Neural cell (in vitro differentiated cells): Measurements from ENCODE around the gene BCL6.

Experiments used
- EP300 ChIP-seq: fragments of 450-650 bp; conservative IDR thresholded peaks from 2 replicates; pipeline ENCODE4 v1.6.1; 2014; ENCODE audit warnings: antibody characterized with exemption, mild to moderate bottlenecking, moderate library complexity; ENCODE audit not compliant: poor library complexity, severe bottlenecking
- EZH2 ChIP-seq: fragments of 200-600, 300-800 bp; shearing (Covaris generic), sonication (generic); IDR thresholded peaks from 2 replicates; pipeline ENCODE4 v1.6.1; 2014; ENCODE audit warnings: antibody characterized with exemption, low read length, borderline replicate concordance, mild to moderate bottlenecking; ENCODE audit not compliant: insufficient read depth, poor library complexity, severe bottlenecking
- MXI1 ChIP-seq: fragments of 450-650 bp; conservative IDR thresholded peaks from 2 replicates; pipeline ENCODE4 v1.6.1; 2014; ENCODE audit warnings: antibody characterized with exemption, mild to moderate bottlenecking; ENCODE audit not compliant: poor library complexity, severe bottlenecking
- POLR2AphosphoS5 ChIP-seq: IDR thresholded peaks from 2 replicates; pipeline ENCODE4 v1.6.1; 2012
- RAD21 ChIP-seq: fragments of 450-650 bp; conservative IDR thresholded peaks from 2 replicates; pipeline ENCODE4 v1.6.1; 2014; ENCODE audit warnings: antibody characterized with exemption, mild to moderate bottlenecking, moderate library complexity
- SMC3 ChIP-seq: fragments of 450-650 bp; conservative IDR thresholded peaks from 2 replicates; pipeline ENCODE4 v1.6.1; 2014; ENCODE audit warnings: antibody characterized with exemption, mild to moderate bottlenecking, moderate library complexity; ENCODE audit not compliant: poor library complexity
- TAF1 ChIP-seq: IDR thresholded peaks from 2 replicates; pipeline ENCODE4 v1.6.1; 2012; ENCODE audit warnings: low read depth
- TF ChIP-seq, protein P1 (sequence below): fragments of 450-650 bp; IDR thresholded peaks from 2 replicates; pipeline ENCODE4 v1.5.1; 2014; ENCODE audit warnings: antibody characterized with exemption, mild to moderate bottlenecking, moderate library complexity; ENCODE audit not compliant: poor library complexity, severe bottlenecking
- TF ChIP-seq, protein P2 (sequence below): IDR thresholded peaks from 2 replicates; pipeline ENCODE4 v1.6.1; 2012; ENCODE audit warnings: borderline replicate concordance

DNA sequence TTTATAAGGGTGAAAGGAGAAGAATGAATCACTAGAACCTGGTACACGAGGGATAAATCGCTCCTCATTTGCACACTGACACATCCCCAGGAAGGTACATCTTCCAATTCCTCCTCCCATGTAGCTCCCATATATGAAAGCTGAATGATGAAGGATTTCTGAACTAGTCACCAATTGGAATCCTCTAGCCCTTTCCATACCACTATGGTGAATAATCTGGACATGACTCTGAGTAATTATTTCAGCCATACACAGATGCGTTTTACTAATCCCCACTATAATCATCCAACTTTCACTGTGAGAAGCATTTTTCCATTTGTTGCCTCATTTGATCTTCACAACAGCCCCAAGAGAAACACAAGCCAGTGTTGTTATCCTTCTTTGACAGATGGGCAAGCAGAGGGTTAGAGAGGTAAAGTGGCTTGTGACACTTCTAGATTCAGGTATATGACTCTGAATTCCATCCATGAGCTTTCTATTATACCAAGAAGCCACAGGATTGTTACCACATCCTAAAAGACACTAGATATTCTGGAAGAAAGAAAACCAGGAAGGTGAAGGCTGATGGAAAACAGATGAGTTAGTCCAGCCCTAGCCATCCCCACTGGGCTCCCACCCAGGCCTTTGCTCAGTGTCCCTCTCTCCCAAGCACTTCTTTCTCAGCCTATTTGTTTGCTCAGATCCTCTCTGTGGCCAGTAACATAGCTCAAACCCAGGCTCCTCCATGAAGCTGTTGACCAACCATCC lies 22.2 kb upstream of the BCL6 start:
- no peak for TF ChIP-seq POLR2AphosphoS5
- TF ChIP-seq, protein P1, sequence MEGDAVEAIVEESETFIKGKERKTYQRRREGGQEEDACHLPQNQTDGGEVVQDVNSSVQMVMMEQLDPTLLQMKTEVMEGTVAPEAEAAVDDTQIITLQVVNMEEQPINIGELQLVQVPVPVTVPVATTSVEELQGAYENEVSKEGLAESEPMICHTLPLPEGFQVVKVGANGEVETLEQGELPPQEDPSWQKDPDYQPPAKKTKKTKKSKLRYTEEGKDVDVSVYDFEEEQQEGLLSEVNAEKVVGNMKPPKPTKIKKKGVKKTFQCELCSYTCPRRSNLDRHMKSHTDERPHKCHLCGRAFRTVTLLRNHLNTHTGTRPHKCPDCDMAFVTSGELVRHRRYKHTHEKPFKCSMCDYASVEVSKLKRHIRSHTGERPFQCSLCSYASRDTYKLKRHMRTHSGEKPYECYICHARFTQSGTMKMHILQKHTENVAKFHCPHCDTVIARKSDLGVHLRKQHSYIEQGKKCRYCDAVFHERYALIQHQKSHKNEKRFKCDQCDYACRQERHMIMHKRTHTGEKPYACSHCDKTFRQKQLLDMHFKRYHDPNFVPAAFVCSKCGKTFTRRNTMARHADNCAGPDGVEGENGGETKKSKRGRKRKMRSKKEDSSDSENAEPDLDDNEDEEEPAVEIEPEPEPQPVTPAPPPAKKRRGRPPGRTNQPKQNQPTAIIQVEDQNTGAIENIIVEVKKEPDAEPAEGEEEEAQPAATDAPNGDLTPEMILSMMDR, result no peak
- TF ChIP-seq EZH2, result no peak
- no peak for TF ChIP-seq SMC3
- no peak for TF ChIP-seq RAD21
- TF ChIP-seq, protein P2, sequence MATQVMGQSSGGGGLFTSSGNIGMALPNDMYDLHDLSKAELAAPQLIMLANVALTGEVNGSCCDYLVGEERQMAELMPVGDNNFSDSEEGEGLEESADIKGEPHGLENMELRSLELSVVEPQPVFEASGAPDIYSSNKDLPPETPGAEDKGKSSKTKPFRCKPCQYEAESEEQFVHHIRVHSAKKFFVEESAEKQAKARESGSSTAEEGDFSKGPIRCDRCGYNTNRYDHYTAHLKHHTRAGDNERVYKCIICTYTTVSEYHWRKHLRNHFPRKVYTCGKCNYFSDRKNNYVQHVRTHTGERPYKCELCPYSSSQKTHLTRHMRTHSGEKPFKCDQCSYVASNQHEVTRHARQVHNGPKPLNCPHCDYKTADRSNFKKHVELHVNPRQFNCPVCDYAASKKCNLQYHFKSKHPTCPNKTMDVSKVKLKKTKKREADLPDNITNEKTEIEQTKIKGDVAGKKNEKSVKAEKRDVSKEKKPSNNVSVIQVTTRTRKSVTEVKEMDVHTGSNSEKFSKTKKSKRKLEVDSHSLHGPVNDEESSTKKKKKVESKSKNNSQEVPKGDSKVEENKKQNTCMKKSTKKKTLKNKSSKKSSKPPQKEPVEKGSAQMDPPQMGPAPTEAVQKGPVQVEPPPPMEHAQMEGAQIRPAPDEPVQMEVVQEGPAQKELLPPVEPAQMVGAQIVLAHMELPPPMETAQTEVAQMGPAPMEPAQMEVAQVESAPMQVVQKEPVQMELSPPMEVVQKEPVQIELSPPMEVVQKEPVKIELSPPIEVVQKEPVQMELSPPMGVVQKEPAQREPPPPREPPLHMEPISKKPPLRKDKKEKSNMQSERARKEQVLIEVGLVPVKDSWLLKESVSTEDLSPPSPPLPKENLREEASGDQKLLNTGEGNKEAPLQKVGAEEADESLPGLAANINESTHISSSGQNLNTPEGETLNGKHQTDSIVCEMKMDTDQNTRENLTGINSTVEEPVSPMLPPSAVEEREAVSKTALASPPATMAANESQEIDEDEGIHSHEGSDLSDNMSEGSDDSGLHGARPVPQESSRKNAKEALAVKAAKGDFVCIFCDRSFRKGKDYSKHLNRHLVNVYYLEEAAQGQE, result no peak
- TF ChIP-seq MXI1, result no peak
- TF ChIP-seq EP300, result no peak
- no peak for TF ChIP-seq TAF1
